WERI-Rb-1 (cell line): Measurements from ENCODE around the gene BRD7.
A peak's percentile ranks its signal among the peaks of the same experiment; 100 is the strongest.

ENCODE experiments used
- DNase-seq: peaks from one replicate; pipeline ENCODE4 v3.0.0-alpha.2; 2020
- H3K27ac ChIP-seq: fragments of 250-450 bp; sonication (Bioruptor Pico); 2 replicates; pipeline ENCODE4 v1.5.1; 2020; ENCODE audit warnings: mild to moderate bottlenecking, moderate library complexity
- H3K27me3 ChIP-seq: fragments of 250-450 bp; sonication (Bioruptor Pico); 2 replicates; pipeline ENCODE4 v1.5.1; 2021; ENCODE audit warnings: mild to moderate bottlenecking, low read depth, moderate library complexity; ENCODE audit not compliant: insufficient read depth, severe bottlenecking
- H3K36me3 ChIP-seq: fragments of 250-450 bp; sonication (Bioruptor Pico); 2 replicates; pipeline ENCODE4 v1.5.1; 2020; ENCODE audit warnings: mild to moderate bottlenecking, moderate library complexity
- H3K4me3 ChIP-seq: 2 replicates; pipeline ENCODE4 v1.5.1; 2011; ENCODE audit warnings: low read depth, mild to moderate bottlenecking, control low read depth, low read length
- H3K9me3 ChIP-seq: fragments of 250-450 bp; sonication (Bioruptor Pico); 2 replicates; pipeline ENCODE4 v1.5.1; 2021; ENCODE audit warnings: mild to moderate bottlenecking, moderate library complexity; ENCODE audit not compliant: severe bottlenecking
- CTCF ChIP-seq: IDR thresholded peaks from 2 replicates; pipeline ENCODE4 v1.5.1; 2011; ENCODE audit warnings: low read depth, mild to moderate bottlenecking, control low read depth, inconsistent platforms, low read length

The BRD7 gene

GRCh38 chr16:50275428-50276325 lies 93.1 kb downstream of the BRD7 start:
- Histone ChIP-seq H3K9me3 (no peaks in the 10 kb centered on the region), H3K36me3 (no peaks in the 10 kb centered on the region), H3K27me3 (no peaks in the 10 kb centered on the region), H3K4me3 (no peak overlapping the region), H3K27ac (no peak overlapping the region)
- TF ChIP-seq CTCF = no peak
- no peak for DNase-seq

- Histone ChIP-seq H3K27me3 (no peaks in the 10 kb centered on the region), H3K4me3 (no peak overlapping the region), H3K27ac (no peak overlapping the region), H3K36me3 (no peaks in the 10 kb centered on the region), H3K9me3 (no peaks in the 10 kb centered on the region)
- no peak for DNase-seq
- 0 out of 2 replicates have a peak, but pooled peaks have one; percentile 10 for TF ChIP-seq CTCF
These were observed 93.7 kb downstream of the BRD7 start for GRCh38 chr16:50275098-50275415.

GRCh38 chr16:50274326-50275097 lies 94.3 kb downstream of the BRD7 start:
- no peak for TF ChIP-seq CTCF
- no peak overlapping the region for H3K27ac ChIP-seq
- no peak for DNase-seq
- no peaks in the 10 kb centered on the region for H3K27me3 ChIP-seq
- no peak overlapping the region for H3K4me3 ChIP-seq
- H3K9me3 ChIP-seq = no peaks in the 10 kb centered on the region
- H3K36me3 ChIP-seq = no peaks in the 10 kb centered on the region

- no peak for DNase-seq
- no peaks in the 10 kb centered on the region for H3K9me3 ChIP-seq
- H3K27me3 ChIP-seq = no peaks in the 10 kb centered on the region
- no peak overlapping the region for H3K27ac ChIP-seq
- TF ChIP-seq CTCF = no peak
- no peak overlapping the region for H3K4me3 ChIP-seq
- H3K36me3 ChIP-seq = no peaks in the 10 kb centered on the region
These were observed 94.9 kb downstream of the BRD7 start for GRCh38 chr16:50273888-50274325.

- Histone ChIP-seq H3K4me3 (no peak overlapping the region), H3K27ac (no peak overlapping the region), H3K27me3 (no peaks in the 10 kb centered on the region), H3K36me3 (no peaks in the 10 kb centered on the region), H3K9me3 (no peaks in the 10 kb centered on the region)
- TF ChIP-seq CTCF = no peak
- DNase-seq = no peak
These were observed 95.5 kb downstream of the BRD7 start for GRCh38 chr16:50273382-50273690.
